Smooth muscle cell (in vitro differentiated cells): ENCODE measurements around the gene TRRAP. TPM values are rescaled to one million over a fixed set of nuclear protein-coding genes. Genes with fewer than 3 reads are reported as not detected.

ENCODE experiments used
- DNase-seq: peaks from one replicate; lab custom pipeline; 2025; ENCODE audit not compliant: unreplicated experiment; lab: John Stamatoyannopoulos, UW
- H2AFZ ChIP-seq: fragments of 200-600 bp; sonication (generic); 2 replicates; pipeline ENCODE4 v1.6.0; 2016; ENCODE audit warnings: antibody characterized with exemption, low read depth, mild to moderate bottlenecking
- H3F3A ChIP-seq: fragments of 200-600 bp; sonication (generic); 2 replicates; pipeline ENCODE4 v1.6.0; 2017; ENCODE audit warnings: antibody characterized with exemption, low read depth
- H3K27ac ChIP-seq: fragments of 200-600 bp; sonication (generic); 2 replicates; pipeline ENCODE4 v1.5.1; 2016; ENCODE audit warnings: low read depth, mild to moderate bottlenecking
- H3K27me3 ChIP-seq: fragments of 200-600 bp; sonication (generic); 2 replicates; pipeline ENCODE4 v1.6.1; 2016; ENCODE audit warnings: low read depth, mild to moderate bottlenecking
- H3K36me3 ChIP-seq: fragments of 200-600 bp; sonication (generic); 2 replicates; pipeline ENCODE4 v1.5.1; 2016; ENCODE audit warnings: low read depth
- H3K4me1 ChIP-seq: fragments of 200-600 bp; sonication (generic); 2 replicates; pipeline ENCODE4 v1.5.1; 2016; ENCODE audit warnings: low read depth
- H3K4me2 ChIP-seq: fragments of 200-600 bp; sonication (generic); 2 replicates; pipeline ENCODE4 v1.6.0; 2016; ENCODE audit warnings: mild to moderate bottlenecking
- H3K4me3 ChIP-seq: fragments of 200-600 bp; sonication (generic); 2 replicates; pipeline ENCODE4 v1.5.1; 2016; ENCODE audit warnings: mild to moderate bottlenecking
- H3K79me2 ChIP-seq: fragments of 200-600 bp; sonication (generic); 2 replicates; pipeline ENCODE4 v1.6.0; 2016; ENCODE audit warnings: low read depth, mild to moderate bottlenecking
- H3K9ac ChIP-seq: fragments of 200-600 bp; sonication (generic); 2 replicates; pipeline ENCODE4 v1.6.0; 2016; ENCODE audit warnings: low read depth
- H3K9me3 ChIP-seq: fragments of 200-600 bp; sonication (generic); replicated peaks from 2 replicates; pipeline ENCODE4 v1.5.1; 2016; ENCODE audit warnings: low read depth
- H4K20me1 ChIP-seq: fragments of 200-600 bp; sonication (generic); 2 replicates; pipeline ENCODE4 v1.6.0; 2016; ENCODE audit warnings: low read depth
- WGBS: methylation state at CpG from one replicate; pipeline ENCODE4 v1.1.7; 2016; ENCODE audit warnings: low lambda C conversion rate; 5-methylcytosine and 5-hydroxymethylcytosine counted together
- polyA plus RNA-seq: library from polyadenylated mRNA; unstranded; fragments of >200 nt; fragmentation: Nextera tagmentation; extraction: Ambion mirVana; gene quantifications from 2 replicates; pipeline ENCODE4 v1.2.1, GENCODE V29; 2016
- total RNA-seq: library from RNA; depleted of rRNA; stranded (reverse); fragments of >200 nt; gene quantifications from 2 replicates; pipeline ENCODE4 v1.2.3, GENCODE V29; 2014
- TF ChIP-seq, protein P1 (sequence below): fragments of 200-600 bp; sonication (generic); IDR thresholded peaks from 2 replicates; pipeline ENCODE4 v1.5.1; 2017; ENCODE audit warnings: borderline replicate concordance, mild to moderate bottlenecking, antibody characterized with exemption; ENCODE audit not compliant: insufficient read depth, poor library complexity, severe bottlenecking

TRRAP gene
- total and polyA plus RNA-seq, 2 experiments from 2014 or later = 3.9 to 24.8 TPM

DNA sequence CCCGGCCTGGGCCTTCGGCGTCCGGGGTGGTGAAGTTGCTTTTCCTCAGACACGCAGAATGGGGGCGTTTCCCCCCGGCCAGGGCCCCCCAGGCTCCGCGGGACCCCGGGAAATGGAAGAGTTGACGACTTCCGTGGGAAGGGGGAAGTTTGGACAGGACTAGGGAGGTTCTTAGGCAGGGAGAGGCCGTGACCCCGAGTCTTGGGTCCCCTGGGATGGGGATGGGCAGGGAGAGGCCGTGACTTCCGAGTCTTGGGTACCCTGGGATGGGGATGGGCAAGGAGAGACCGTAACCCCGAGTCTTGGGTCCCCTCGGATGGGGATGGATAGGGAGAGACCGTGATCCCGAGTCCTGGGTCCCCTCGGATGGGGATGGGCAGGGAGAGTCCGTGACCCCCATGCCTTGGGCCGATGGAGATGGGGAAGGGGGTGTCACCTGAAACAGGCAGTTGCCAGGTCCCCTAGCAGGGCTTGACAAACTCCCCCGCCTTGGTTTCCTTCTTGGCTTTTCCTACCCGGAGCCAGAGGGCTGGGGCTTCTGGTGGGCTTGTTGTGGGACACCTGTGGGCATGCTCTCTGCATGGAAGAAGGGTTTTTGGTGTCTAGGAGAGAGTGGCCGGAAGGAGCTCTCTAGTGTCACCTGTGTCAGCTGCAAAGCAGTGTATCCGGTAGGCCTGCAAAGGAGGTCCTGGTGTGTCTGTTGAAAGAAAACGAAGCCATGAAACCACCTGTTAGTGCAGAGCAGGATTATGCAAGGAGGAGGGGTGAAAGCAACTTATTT is 1.1 kb downstream of the TRRAP start:
- no peak for DNase-seq
- WGBS = 18% methylated on average over 27 of the region's 29 CpGs
- peak overlapping the region; percentile 98 for H3K9ac ChIP-seq
- peak overlapping the region; percentile 99 for H3K4me2 ChIP-seq
- H3K79me2 ChIP-seq = peaks cover 53% of the 10 kb centered on the region
- no peaks in the 10 kb centered on the region for H3K27me3 ChIP-seq
- TF ChIP-seq, protein P1, sequence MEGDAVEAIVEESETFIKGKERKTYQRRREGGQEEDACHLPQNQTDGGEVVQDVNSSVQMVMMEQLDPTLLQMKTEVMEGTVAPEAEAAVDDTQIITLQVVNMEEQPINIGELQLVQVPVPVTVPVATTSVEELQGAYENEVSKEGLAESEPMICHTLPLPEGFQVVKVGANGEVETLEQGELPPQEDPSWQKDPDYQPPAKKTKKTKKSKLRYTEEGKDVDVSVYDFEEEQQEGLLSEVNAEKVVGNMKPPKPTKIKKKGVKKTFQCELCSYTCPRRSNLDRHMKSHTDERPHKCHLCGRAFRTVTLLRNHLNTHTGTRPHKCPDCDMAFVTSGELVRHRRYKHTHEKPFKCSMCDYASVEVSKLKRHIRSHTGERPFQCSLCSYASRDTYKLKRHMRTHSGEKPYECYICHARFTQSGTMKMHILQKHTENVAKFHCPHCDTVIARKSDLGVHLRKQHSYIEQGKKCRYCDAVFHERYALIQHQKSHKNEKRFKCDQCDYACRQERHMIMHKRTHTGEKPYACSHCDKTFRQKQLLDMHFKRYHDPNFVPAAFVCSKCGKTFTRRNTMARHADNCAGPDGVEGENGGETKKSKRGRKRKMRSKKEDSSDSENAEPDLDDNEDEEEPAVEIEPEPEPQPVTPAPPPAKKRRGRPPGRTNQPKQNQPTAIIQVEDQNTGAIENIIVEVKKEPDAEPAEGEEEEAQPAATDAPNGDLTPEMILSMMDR = no peak
- no peaks in the 10 kb centered on the region for H3F3A ChIP-seq
- peaks cover 13% of the 10 kb centered on the region for H3K36me3 ChIP-seq
- H3K9me3 ChIP-seq = no peaks in the 10 kb centered on the region
- peak overlapping the region; percentile 68 for H3K27ac ChIP-seq
- peak overlapping the region; percentile 90 for H2AFZ ChIP-seq
- peak overlapping the region; percentile 100 for H3K4me3 ChIP-seq
- peaks cover 6% of the 10 kb centered on the region for H3K4me1 ChIP-seq
- H4K20me1 ChIP-seq = peaks cover 31% of the 10 kb centered on the region

DNA sequence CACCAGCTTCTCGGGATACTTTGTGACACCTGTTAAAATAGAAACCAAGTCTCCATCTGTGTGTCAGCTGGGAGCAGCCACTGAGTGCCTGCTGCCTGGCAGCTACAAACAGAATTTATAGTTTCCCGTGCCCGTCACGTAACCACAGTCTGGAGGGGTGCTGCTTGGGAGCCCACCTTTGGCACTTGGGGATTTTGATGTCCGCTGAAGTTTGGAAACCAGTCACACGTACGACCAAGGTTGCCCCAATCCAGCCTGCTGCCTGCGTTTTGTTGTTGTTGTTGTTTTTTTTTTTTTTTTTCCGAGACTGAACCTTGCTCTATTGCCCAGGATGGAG is 1.6 kb downstream of the TRRAP start:
- no peak for DNase-seq
- Histone ChIP-seq H3K4me2 (peak overlapping the region; percentile 99), H3K79me2 (peaks cover 58% of the 10 kb centered on the region), H3K27ac (no peak overlapping the region), H3K9me3 (no peaks in the 10 kb centered on the region), H2AFZ (no peak overlapping the region), H3K36me3 (peaks cover 13% of the 10 kb centered on the region), H3F3A (no peaks in the 10 kb centered on the region), H3K4me3 (peak overlapping the region; percentile 100), H3K27me3 (no peaks in the 10 kb centered on the region), H3K9ac (peak overlapping the region; percentile 98), H4K20me1 (peaks cover 36% of the 10 kb centered on the region), H3K4me1 (peaks cover 6% of the 10 kb centered on the region)
- TF ChIP-seq, protein P1 = no peak
- WGBS = 83% methylated on average over 9 of the region's 9 CpGs

DNA sequence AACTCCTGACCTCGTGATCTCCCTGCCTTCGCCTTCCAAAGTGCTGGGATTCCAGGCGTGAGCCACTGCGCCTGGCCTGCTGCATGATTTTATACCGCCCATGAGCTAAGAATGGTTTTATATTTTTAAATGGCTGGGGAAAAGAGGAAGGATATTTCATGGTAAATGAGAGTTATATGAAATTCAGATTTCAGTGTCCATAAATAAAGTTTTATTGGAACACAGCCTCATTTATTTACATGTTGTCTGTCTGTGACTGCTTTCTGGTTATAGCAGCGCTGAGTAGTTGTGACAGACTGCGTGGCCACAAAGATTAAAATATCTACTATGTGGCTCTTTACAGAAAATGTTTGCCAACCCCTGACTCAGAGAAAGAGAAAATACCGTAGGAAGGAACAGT is 2.2 kb downstream of the TRRAP start:
- WGBS = 98% methylated on average over 8 of the region's 8 CpGs
- peaks cover 6% of the 10 kb centered on the region for H3K4me1 ChIP-seq

More for the DNA sequence above, 2.2 kb downstream of the TRRAP start:
- Histone ChIP-seq H3K27me3 (no peaks in the 10 kb centered on the region), H3K9ac (no peak overlapping the region), H3K79me2 (peaks cover 63% of the 10 kb centered on the region), H3K9me3 (no peaks in the 10 kb centered on the region), H3K4me3 (no peak overlapping the region), H3K36me3 (peaks cover 13% of the 10 kb centered on the region), H3K4me2 (no peak overlapping the region), H4K20me1 (peaks cover 41% of the 10 kb centered on the region), H2AFZ (no peak overlapping the region), H3K27ac (no peak overlapping the region), H3F3A (no peaks in the 10 kb centered on the region)
- no peak for DNase-seq
- TF ChIP-seq, protein P1 = no peak
